NAMALWA (cell line): ENCODE data around the gene CWC22.
A peak's percentile ranks its signal among the peaks of the same experiment; 100 is the strongest.
"Not testable (repeated sequence)": the region's sequence is repeated elsewhere in the genome, so short reads cannot be mapped to it uniquely, and the experiment has no call there.

Experiments used
- DNase-seq: peaks from one replicate; pipeline ENCODE4 v3.0.0-alpha.2; 2015; ENCODE audit warnings: low spot score

The CWC22 gene

DNA sequence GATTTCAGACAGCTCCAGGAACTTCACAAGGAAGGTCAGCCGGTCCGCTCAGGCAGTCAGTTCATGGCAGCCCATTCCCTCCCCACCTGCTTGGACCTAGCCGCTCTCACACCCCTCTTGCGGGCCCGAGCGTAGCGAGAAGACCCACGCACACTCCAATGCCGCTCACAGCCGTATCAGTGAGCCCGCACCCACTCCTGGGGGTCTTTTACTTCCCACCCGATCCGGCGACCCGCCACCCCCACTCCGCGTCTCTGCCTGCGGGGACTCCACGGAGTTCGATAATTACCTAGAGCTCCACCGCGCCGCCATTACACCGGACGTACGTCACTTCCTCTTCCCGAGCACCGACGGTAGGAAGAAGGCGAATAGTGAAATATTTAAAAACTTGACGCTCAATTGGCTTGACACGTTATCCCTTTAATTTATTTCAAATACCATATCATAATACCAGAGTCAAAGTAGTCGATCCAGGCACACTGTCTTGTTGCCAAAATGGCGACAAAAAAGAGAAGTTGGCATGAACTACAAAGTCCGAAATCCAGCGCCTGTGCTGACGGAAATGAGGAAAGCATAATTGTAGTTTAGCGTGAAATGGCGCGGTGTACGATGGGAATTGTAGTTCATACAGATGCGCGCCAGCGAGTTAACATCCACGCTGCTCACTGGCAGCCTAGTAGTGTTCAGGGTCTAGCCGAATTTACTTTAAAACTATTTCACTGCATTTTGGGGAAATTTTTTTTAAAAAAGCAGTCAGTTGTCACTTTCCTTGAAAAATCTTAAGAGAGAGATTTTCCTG lies at the start of gene CWC22:
CWC22 (minus strand) TSS at position 517 of the 799 bp plus-strand sequence. CDS start 13,956 bp downstream, outside the sequence.
- peak; percentile 97 for DNase-seq

GRCh38 chr2:180056367-180057118 lies 49.4 kb upstream of the CWC22 start:
- DNase-seq = no peak

GRCh38 chr2:180054576-180054975 lies 47.5 kb upstream of the CWC22 start:
- DNase-seq = not testable (repeated sequence)

- no peak for DNase-seq
Observed at GRCh38 chr2:180050246-180050645, 43.1 kb upstream of the CWC22 start.

DNA sequence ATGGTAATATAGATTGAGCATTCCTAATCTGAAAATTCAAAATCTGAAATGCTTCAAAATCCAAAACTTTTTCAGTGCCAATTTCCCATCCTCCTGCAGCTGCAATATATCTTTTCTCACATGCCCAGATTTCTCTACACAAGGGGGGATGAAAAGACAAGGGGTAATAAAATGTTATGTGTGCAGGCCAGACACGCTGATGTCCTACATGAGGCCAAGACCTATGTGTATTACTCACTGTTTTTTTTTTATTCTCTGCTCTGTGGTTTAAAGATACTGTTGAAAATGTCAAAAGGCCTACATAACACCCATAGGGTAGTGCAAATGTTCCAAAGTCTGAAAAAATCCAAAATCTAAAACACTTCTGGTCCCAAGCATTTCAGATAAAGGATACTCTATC lies 41.2 kb upstream of the CWC22 start:
- DNase-seq = no peak

- DNase-seq = no peak
Observed at GRCh38 chr2:180046776-180047175, 39.7 kb upstream of the CWC22 start.

- DNase-seq = no peak
Observed at GRCh38 chr2:180046202-180046601, 39.1 kb upstream of the CWC22 start.

GRCh38 chr2:180040146-180040925 lies 33.2 kb upstream of the CWC22 start:
- DNase-seq = no peak

GRCh38 chr2:180038997-180039396 lies 31.9 kb upstream of the CWC22 start:
- DNase-seq = no peak

DNA sequence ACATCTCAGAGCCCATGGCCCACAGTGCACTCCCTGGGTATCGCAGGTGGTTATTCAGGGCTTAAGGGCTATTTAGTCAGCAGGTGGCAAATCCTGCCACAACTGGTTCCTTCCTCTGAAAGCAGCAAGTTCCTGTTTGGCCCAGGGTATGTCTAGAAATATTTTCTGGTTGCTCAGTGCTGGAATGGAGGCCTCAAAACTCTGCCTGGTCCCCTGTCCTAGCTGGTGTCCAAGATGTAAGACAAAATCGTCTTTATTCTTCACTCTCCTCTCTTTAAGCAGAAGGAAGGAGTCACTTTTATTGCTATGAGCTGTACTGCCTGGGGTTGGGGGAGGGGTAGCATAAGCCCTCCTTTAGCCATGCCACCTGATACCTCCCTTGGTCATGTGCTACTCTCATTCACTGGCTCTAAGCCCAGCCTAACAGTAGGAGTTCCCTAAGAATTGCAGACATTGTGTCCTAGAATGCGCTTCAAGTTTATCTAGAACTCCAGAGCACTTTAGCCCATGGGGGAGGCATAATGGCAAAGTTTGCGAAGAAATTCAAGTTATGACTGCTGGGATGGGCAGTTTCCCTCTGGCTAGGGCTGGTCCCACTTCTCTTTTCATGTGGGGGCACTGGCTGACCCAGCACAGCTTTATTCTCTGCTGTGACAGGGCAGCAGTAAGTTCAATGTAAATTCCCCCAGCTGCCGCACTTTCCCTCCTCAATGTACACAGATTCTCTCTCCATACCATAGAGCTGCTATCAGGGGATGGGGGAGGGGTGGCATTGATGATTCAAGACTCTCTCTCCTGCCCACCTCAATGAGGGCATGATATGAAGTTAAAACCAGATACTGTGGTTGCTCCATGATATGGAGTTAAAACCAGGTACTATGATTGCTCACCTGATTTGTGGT lies 27.1 kb upstream of the CWC22 start:
- no peak for DNase-seq

GRCh38 chr2:180029575-180029974 lies 22.5 kb upstream of the CWC22 start:
- DNase-seq = no peak

- DNase-seq = no peak
Observed at GRCh38 chr2:180021850-180022249, 14.8 kb upstream of the CWC22 start.

- no peak for DNase-seq
Observed at GRCh38 chr2:180017784-180018183, 10.7 kb upstream of the CWC22 start.

DNA sequence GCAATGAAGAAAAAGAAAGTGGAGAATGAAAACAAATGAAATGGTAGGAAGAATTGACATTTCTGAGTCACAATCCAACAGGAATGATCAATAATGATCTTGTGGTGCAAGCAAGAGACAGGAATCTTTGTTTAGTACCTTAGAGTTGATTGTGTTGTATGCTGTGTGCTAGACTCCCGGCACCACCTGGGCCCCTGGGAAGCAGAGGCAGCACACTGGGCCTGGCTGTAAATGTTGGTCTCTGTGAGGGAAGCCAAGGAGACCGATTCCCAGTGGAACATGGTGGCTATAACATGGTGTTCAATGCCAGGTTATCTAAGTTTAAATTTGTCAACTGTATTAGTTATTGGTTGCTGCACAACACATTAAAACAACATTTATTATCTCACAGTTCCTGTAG lies 9.8 kb upstream of the CWC22 start:
- DNase-seq = no peak

- DNase-seq = no peak
Observed at GRCh38 chr2:180015951-180016709, 9.0 kb upstream of the CWC22 start.

DNA sequence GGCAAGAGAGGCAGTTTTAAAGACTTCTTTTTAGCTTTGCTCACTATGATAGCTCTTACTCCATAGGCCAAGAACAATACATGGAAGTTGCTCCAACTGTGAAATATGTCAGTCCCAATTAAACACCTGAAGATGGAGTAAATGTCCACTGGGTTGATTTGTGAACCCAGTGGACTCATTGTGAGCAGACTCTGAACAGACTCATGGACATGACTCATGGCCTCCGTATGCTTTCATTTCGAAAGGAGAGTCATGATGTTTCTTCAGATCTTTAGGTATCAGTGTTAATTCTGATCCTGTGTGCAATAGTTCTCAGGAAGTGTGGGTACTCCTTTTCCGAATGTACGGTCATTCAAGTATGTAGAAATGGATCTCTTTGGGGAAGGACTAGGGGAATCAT lies 5.4 kb upstream of the CWC22 start:
- DNase-seq = no peak

DNA sequence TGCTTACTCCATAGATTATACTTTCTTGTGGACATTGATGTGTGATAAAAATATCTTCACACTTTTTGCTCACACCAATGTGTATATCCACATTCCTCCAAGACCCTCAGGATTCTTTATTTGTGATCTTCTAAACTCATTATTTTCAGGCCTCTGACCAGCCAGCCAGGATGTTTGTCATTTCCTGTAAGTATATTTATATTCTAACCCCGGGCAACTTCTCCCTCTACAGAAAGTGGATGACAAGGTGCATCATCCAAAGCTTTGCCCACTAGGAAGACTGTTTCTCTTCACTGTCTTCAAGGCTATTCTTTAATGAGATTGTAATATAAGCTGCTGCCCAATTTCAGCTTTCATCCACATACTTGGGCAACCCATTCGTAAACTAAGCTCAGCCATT lies 3.6 kb upstream of the CWC22 start:
- DNase-seq = no peak

DNA sequence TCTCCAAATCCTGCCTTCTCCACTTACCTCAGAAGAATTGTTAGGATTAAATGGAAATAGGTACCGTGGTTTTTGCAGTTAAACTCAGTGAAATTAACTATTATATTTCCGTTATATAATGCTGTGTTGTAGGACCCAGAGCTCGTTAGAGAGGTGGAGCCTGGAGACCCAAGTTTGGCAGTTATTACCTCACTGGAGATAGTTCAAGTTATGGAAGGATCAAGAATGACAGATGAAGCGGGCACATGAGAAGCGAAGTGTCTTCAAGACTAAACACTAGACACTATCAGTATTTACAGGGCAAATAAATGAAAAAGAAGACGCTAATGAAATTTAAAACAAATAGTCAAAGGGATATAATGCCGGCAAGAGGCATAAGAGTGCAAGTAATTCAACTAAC lies 866 bp downstream of the CWC22 start:
- DNase-seq = peak; percentile 44

- not testable (repeated sequence) for DNase-seq
Observed at GRCh38 chr2:180005465-180005864, 1.6 kb downstream of the CWC22 start.

DNA sequence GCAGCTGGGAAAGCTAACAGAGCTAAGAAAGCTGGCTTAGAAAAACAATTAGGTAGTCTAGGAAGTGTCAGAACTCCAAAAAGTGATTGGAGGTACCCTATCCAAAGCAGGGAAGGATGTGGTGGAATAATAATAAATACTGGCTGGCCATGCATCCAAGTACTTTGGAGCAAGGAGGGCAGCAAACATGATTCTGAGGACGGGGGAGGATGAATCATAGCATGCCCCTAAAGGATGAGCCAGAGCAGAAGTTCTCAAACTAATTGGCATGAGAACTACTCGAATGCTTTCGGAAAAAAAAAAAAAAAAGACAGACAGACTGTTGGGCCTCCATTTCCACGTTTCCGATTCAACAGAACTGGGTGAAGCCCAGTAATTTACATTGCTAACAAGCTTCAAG lies 2.4 kb downstream of the CWC22 start:
- no peak for DNase-seq

DNA sequence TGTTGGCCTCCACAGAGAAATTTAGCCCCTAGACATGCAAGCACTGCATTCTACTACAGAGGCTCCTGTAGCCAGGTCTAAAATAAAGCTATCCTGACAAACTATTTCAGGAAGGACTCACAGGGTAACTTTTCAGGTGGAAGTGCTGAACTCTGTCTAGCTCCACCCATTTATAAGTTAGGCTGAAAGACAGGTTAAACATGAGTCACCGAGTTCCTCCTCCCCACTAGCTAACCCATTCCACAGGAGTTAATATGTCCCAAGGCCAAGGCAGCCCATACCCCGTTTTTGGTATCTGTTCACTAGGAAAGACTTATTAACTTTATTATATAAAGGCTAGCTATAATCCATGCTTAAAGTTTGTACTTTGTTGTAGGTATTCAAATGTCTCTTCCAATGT lies 3.5 kb downstream of the CWC22 start:
- DNase-seq = no peak
